Measurements from ENCODE around the gene SPRYD3.

SPRYD3 gene

GRCh38 chr12:53077030-53077429, 2.2 kb downstream of the SPRYD3 start:
- no peak for DNase-seq (ENCODE audit: low read depth)

- DNase-seq (ENCODE audit: low read depth): no peak
Measured at GRCh38 chr12:53076461-53076860, 2.7 kb downstream of the SPRYD3 start.

GRCh38 chr12:53074999-53075370, 4.2 kb downstream of the SPRYD3 start:
- DNase-seq (ENCODE audit: low read depth): no peak

- no peak for DNase-seq (ENCODE audit: low read depth)
Measured at GRCh38 chr12:53074283-53074998, 4.7 kb downstream of the SPRYD3 start.

GRCh38 chr12:53073881-53074280, 5.3 kb downstream of the SPRYD3 start:
- no peak for DNase-seq (ENCODE audit: low read depth)

GRCh38 chr12:53071591-53072551, 7.3 kb downstream of the SPRYD3 start:
- no peak for DNase-seq (ENCODE audit: low read depth)

GRCh38 chr12:53070877-53071492, 8.2 kb downstream of the SPRYD3 start:
- DNase-seq (ENCODE audit: low read depth): no peak

- no peak for DNase-seq (ENCODE audit: low read depth)
Measured at GRCh38 chr12:53069621-53070410, 9.4 kb downstream of the SPRYD3 start.

- DNase-seq (ENCODE audit: low read depth): no peak
Measured at GRCh38 chr12:53068811-53069585, 10.2 kb downstream of the SPRYD3 start.

GRCh38 chr12:53067993-53068770, 11.0 kb downstream of the SPRYD3 start:
- DNase-seq (ENCODE audit: low read depth): no peak

- DNase-seq (ENCODE audit: low read depth): no peak
Measured at GRCh38 chr12:53067074-53067992, 11.9 kb downstream of the SPRYD3 start.

GRCh38 chr12:53065975-53066931, 12.9 kb downstream of the SPRYD3 start:
- DNase-seq (ENCODE audit: low read depth): no peak

GRCh38 chr12:53065470-53065869, 13.7 kb downstream of the SPRYD3 start:
- no peak for DNase-seq (ENCODE audit: low read depth)

- no peak for DNase-seq (ENCODE audit: low read depth)
Measured at GRCh38 chr12:53064613-53065436, 14.4 kb downstream of the SPRYD3 start.

- DNase-seq (ENCODE audit: low read depth): no peak
Measured at GRCh38 chr12:53063708-53064612, 15.2 kb downstream of the SPRYD3 start.

All from CMK (cell line).